Ishikawa (cell line): ENCODE data around the gene HOXB7.

ENCODE experiments used
- CEBPB ChIP-seq: IDR thresholded peaks from 2 replicates; pipeline ENCODE4 v1.6.1; 2012
- CREB1 ChIP-seq: IDR thresholded peaks from 2 replicates; pipeline ENCODE4 v1.6.1; 2012; ENCODE audit warnings: low read depth
- EGR1 ChIP-seq: IDR thresholded peaks from 2 replicates; pipeline ENCODE4 v1.6.1; 2012
- EP300 ChIP-seq: IDR thresholded peaks from 2 replicates; pipeline ENCODE4 v1.6.1; 2012; ENCODE audit warnings: borderline replicate concordance
- FOXM1 ChIP-seq: IDR thresholded peaks from 2 replicates; pipeline ENCODE4 v1.6.1; 2012; ENCODE audit warnings: low read depth, borderline replicate concordance
- NFIC ChIP-seq: IDR thresholded peaks from 2 replicates; pipeline ENCODE4 v1.6.1; 2012
- RAD21 ChIP-seq: IDR thresholded peaks from 2 replicates; pipeline ENCODE4 v1.6.1; 2012; ENCODE audit warnings: low read depth
- TAF1 ChIP-seq: IDR thresholded peaks from 2 replicates; pipeline ENCODE4 v1.6.1; 2012; ENCODE audit warnings: low read depth, mild to moderate bottlenecking
- TCF12 ChIP-seq: IDR thresholded peaks from 2 replicates; pipeline ENCODE4 v1.6.1; 2012; ENCODE audit warnings: low read depth
- TEAD4 ChIP-seq: IDR thresholded peaks from 2 replicates; pipeline ENCODE4 v1.6.1; 2012
- YY1 ChIP-seq: IDR thresholded peaks from 2 replicates; pipeline ENCODE4 v1.6.1; 2012; ENCODE audit warnings: low read depth
- ZBTB7A ChIP-seq: IDR thresholded peaks from 2 replicates; pipeline ENCODE4 v1.6.1; 2012; ENCODE audit warnings: low read depth
- TF ChIP-seq, protein P1 (sequence below): IDR thresholded peaks from 2 replicates; pipeline ENCODE4 v1.6.1; 2012; ENCODE audit warnings: low read depth, mild to moderate bottlenecking
- TF ChIP-seq, protein P2 (sequence below): IDR thresholded peaks from 2 replicates; pipeline ENCODE4 v1.6.1; 2012
- TF ChIP-seq, protein P3 (sequence below): IDR thresholded peaks from 2 replicates; pipeline ENCODE4 v1.6.1; 2012

HOXB7 gene

DNA sequence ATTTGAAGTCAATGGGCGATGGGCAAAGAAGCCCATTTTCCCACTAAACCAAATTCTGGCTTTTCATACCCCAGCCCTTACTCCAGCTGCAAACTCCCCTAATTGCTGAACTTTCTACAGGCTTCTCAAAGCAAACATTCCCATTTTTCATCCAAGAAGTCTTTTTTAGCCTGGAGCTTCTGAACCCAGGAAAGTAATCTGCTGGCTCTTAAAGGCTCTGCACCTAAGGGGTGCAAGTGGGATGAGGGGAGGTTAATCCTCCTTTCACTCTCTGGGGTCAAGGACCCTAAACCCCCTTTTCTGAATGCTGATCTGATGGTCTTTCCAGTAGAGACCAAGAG, 2.4 kb downstream of the HOXB7 start:
- TF ChIP-seq TEAD4 (no peak), TAF1 (no peak), YY1 (no peak), ZBTB7A (no peak), CEBPB (no peak), RAD21 (no peak), EP300 (no peak)
- TF ChIP-seq, protein P1, sequence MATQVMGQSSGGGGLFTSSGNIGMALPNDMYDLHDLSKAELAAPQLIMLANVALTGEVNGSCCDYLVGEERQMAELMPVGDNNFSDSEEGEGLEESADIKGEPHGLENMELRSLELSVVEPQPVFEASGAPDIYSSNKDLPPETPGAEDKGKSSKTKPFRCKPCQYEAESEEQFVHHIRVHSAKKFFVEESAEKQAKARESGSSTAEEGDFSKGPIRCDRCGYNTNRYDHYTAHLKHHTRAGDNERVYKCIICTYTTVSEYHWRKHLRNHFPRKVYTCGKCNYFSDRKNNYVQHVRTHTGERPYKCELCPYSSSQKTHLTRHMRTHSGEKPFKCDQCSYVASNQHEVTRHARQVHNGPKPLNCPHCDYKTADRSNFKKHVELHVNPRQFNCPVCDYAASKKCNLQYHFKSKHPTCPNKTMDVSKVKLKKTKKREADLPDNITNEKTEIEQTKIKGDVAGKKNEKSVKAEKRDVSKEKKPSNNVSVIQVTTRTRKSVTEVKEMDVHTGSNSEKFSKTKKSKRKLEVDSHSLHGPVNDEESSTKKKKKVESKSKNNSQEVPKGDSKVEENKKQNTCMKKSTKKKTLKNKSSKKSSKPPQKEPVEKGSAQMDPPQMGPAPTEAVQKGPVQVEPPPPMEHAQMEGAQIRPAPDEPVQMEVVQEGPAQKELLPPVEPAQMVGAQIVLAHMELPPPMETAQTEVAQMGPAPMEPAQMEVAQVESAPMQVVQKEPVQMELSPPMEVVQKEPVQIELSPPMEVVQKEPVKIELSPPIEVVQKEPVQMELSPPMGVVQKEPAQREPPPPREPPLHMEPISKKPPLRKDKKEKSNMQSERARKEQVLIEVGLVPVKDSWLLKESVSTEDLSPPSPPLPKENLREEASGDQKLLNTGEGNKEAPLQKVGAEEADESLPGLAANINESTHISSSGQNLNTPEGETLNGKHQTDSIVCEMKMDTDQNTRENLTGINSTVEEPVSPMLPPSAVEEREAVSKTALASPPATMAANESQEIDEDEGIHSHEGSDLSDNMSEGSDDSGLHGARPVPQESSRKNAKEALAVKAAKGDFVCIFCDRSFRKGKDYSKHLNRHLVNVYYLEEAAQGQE, result no peak

DNA sequence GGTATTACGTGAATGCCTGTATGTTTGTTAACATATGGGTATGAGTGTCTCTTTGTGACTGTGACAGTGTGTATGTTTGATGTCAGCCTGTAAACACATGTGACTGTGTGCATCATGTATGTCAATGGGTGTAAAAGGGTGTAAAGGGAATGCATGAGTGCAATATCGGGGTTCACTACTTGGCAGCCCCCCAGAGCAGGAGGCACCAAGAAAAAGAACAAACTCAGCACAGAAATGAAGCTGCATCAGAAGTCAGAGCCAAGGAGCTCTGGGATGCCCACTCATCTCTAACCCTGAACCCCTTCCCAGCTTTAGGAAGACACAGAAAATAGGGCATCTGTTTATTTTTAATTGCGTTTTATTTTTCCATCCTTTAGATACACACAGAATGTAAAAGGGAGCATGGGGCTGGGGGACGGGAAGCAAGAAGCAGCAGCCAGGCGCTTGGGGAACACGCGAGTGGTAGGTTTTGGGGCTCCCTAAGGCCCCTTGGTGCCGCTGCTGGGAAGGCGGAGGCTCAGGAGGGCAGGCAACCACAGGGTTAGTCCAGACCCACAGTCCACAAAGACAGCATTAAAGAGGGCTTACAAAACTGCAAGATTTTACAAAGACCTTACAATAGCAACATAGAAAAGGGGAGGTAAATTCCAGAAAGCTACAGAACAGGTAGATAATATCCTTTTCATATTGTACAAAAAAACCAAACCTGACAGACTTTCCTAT, 3.8 kb downstream of the HOXB7 start:
- TF ChIP-seq NFIC, result no peak
- no peak for TF ChIP-seq ZBTB7A
- TF ChIP-seq CEBPB, result no peak
- TF ChIP-seq TCF12, result no peak

DNA sequence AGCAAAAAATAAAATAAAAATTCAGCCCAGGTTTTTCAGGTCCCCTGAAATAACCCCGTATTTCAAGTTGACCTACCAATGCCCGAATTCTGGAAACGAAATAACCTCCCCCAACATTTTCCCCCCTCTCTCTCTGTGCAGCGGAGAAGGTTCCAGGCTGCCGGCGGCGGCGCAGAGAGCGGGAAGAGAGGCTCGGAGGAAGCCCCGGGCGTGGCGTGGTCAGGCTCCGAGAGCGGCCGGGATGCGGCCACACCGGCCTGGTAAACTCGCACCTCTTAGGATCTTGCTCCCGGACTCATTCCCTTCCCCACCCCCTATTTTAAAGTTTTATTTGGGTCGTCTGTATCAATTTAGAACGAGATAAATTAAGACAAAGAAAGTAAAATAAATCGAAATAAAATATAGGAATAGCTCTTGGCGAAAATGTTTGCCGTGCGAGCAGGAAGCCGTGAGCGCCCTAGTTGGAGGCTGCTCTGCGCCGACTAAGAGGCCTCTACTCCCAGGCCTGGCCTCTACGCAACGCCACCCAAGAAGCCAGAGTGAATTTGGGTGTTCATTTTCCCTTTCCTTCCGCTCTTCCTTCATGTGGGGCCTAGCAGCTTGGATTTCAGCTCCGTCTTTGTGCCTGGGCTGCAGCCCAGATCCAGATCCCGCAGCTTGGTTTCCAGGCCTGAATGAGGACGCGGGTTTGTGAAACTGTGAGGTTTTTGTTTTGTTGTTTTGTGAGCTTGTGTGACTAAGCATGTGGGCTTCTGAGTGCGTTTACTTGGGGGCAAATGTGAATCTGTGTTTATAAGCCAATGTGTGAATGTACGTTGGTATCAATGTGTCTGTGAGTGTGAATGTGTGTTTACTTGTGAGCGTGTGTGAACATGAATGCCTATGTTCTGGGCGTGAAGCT, 4.6 kb downstream of the HOXB7 start:
- no peak for TF ChIP-seq EP300
- no peak for TF ChIP-seq CEBPB

DNA sequence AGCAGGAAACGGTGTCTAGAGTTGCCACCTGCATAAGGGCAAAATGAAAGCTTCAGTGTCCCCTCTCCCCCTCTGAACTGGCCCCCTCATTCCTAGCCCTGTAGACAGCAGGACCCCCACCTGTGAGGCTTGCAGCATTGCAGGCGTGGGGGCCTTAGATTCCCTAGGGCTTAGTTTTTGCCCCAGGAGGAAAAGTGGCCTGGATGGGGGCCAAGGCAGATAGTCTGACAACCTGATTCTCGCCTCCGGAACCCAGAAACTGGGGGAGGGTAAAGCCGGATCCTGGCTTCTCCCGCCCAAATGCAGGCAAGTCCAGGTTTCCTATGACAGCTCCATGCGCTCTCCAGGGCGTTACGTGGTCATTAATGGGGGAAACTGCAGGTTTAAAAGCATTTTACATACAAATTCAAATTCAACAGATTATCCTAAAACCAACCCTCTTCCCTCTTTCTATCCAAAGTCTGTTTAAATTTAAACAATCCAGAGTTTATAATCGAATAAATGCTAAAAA, 5.4 kb downstream of the HOXB7 start:
- TF ChIP-seq EP300 (peak; percentile 77), TAF1 (no peak; the same call in 1 of the 2 replicates), YY1 (no peak), TEAD4 (peak; percentile 43; the same call in 1 of the 2 replicates), FOXM1 (peak; percentile 26; the same call in 1 of the 2 replicates), EGR1 (no peak), CEBPB (no peak), CREB1 (no peak), ZBTB7A (0 out of 2 replicates have a peak, but pooled peaks have one; percentile 19), NFIC (peak; percentile 77), TCF12 (peak; percentile 74), RAD21 (no peak)
- TF ChIP-seq, protein P2, sequence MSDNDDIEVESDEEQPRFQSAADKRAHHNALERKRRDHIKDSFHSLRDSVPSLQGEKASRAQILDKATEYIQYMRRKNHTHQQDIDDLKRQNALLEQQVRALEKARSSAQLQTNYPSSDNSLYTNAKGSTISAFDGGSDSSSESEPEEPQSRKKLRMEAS, result peak; percentile 49; the same call in 1 of the 2 replicates
- TF ChIP-seq, protein P1, result no peak
- TF ChIP-seq, protein P3, sequence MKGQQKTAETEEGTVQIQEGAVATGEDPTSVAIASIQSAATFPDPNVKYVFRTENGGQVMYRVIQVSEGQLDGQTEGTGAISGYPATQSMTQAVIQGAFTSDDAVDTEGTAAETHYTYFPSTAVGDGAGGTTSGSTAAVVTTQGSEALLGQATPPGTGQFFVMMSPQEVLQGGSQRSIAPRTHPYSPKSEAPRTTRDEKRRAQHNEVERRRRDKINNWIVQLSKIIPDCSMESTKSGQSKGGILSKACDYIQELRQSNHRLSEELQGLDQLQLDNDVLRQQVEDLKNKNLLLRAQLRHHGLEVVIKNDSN, result no peak

DNA sequence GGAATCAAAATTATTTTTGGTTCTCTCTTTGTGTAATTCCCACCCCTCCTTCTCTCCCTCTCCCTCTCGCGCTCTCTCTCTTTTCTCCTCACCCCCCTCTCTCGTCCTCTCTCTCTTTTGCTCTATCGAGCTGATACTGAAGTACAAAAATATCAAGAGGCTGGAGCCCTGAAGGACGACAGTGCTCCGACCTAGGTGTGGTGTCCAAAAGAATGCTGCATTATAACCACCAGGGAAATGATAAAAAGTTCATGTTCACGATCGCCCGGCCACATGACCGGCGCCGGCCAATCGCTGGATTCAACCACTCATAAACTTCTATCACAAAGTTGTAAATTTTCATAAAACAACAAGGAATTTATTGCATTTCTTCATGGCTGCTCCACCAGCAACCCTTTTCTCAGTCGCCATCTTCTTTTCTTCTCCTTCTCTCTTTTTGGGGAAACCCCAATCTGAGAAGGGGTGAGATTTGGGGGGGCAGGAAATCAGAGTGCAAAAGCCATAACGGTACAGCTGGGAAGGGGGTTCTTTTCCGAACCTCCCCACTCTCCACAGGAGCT, 6.0 kb downstream of the HOXB7 start, which contains the start of gene HOXB6:
HOXB6 (minus strand) TSS at position 217 of the 560 bp plus-strand sequence. CDS start 6,836 bp downstream, outside the sequence.
- TF ChIP-seq RAD21 (no peak), TAF1 (no peak), ZBTB7A (no peak), EP300 (no peak), YY1 (0 out of 2 replicates have a peak, but pooled peaks have one; percentile 13)
- TF ChIP-seq, protein P3, result peak; percentile 86
